H1 (cell line): ENCODE data around the gene FARS2. TPM values are rescaled to one million over a fixed set of nuclear protein-coding genes. Genes with fewer than 3 reads are reported as not detected.

Source experiments
- CTCF ChIA-PET: fragments of 300-600 bp; sonication (Branson Sonifier 250); formaldehyde crosslinking; loops from one replicate; lab custom pipeline; 2021; ENCODE audit not compliant: partially characterized antibody; lab: Charles Lee
- POLR2A ChIA-PET: fragments of 300-600 bp; sonication (Branson Sonifier 250); formaldehyde crosslinking; loops from one replicate; lab custom pipeline; 2021; ENCODE audit warnings: inconsistent platforms; ENCODE audit not compliant: partially characterized antibody; lab: Charles Lee
- DNase-seq, 2 experiments: peaks; one replicate each; pipeline versions ENCODE4 v3.0.0 to v3.0.0-alpha.2; 2010 to 2022; ENCODE audit warnings: low spot score in 2 of 2, low read depth in 1 of 2, mixed read lengths in 1 of 2
- FAIRE-seq: peaks from 2 replicates; lab custom pipeline; 2011; peaks lifted over from hg19 to GRCh38; lab: Jason Lieb, UNC
- H2AFZ ChIP-seq: 2 replicates; pipeline ENCODE4 v1.8.1; 2012; ENCODE audit warnings: low read length, inconsistent platforms
- H2AK5ac ChIP-seq: 2 replicates; pipeline ENCODE4 v1.6.1; 2013; ENCODE audit warnings: low read depth, low read length
- H2BK120ac ChIP-seq: replicated peaks from 2 replicates; pipeline ENCODE3; 2013; ENCODE audit warnings: low read depth, low read length, inconsistent platforms
- H2BK12ac ChIP-seq: 2 replicates; pipeline ENCODE4 v1.6.1; 2013; ENCODE audit warnings: low read depth, low read length
- H2BK15ac ChIP-seq: 2 replicates; pipeline ENCODE4 v1.6.1; 2013; ENCODE audit warnings: low read length
- H2BK20ac ChIP-seq: 2 replicates; pipeline ENCODE4 v1.6.1; 2013; ENCODE audit warnings: low read length
- H2BK5ac ChIP-seq: 2 replicates; pipeline ENCODE4 v1.6.1; 2013; ENCODE audit warnings: low read depth, low read length
- H3K14ac ChIP-seq: 2 replicates; pipeline ENCODE4 v1.6.1; 2013; ENCODE audit warnings: inconsistent platforms; ENCODE audit not compliant: insufficient read length
- H3K18ac ChIP-seq: 2 replicates; pipeline ENCODE4 v1.6.1; 2013; ENCODE audit warnings: low read length; ENCODE audit errors: extremely low read depth
- H3K23ac ChIP-seq: 2 replicates; pipeline ENCODE4 v1.6.1; 2013; ENCODE audit warnings: inconsistent platforms; ENCODE audit not compliant: insufficient read length
- H3K23me2 ChIP-seq: 2 replicates; pipeline ENCODE4 v1.6.1; 2013; ENCODE audit warnings: low read depth, low read length
- H3K27ac ChIP-seq: 2 replicates; pipeline ENCODE4 v1.6.1; 2011; ENCODE audit warnings: low read depth, low read length, inconsistent platforms
- H3K27me3 ChIP-seq, 4 experiments: replicated peaks in 1 of 4; 1 replicate in 1 of 4; 2 replicates in 3 of 4; pipeline versions ENCODE4 v1.6.1 to v1.8.1; 2011 to 2013; ENCODE audit warnings: low read length in 3 of 4, mild to moderate bottlenecking in 3 of 4, inconsistent platforms in 2 of 4, mixed read lengths in 2 of 4, moderate library complexity in 1 of 4; ENCODE audit not compliant: control insufficient read depth in 3 of 4, insufficient read depth in 3 of 4; ENCODE audit errors: extremely low read depth in 1 of 4
- H3K36me3 ChIP-seq, 4 experiments: 2 replicates each; pipeline versions ENCODE4 v1.6.1 to v1.8.1; 2011 to 2013; ENCODE audit warnings: mild to moderate bottlenecking in 4 of 4, low read length in 3 of 4, moderate library complexity in 2 of 4, control low read depth in 1 of 4, inconsistent platforms in 1 of 4; ENCODE audit not compliant: insufficient read depth in 4 of 4, control insufficient read depth in 2 of 4
- H3K4ac ChIP-seq: replicated peaks from 2 replicates; pipeline ENCODE3; 2013; ENCODE audit warnings: low read length, low read depth, mixed read lengths, inconsistent platforms; ENCODE audit not compliant: insufficient read length
- H3K4me1 ChIP-seq, 4 experiments: replicated peaks in 1 of 4; 1 replicate in 1 of 4; 2 replicates in 3 of 4; pipeline versions ENCODE4 v1.6.1 to v1.8.1; 2011 to 2013; ENCODE audit warnings: low read length in 3 of 4, inconsistent platforms in 2 of 4, mixed read lengths in 1 of 4; ENCODE audit not compliant: insufficient read depth in 4 of 4, control insufficient read depth in 3 of 4
- H3K4me2 ChIP-seq, 2 experiments: 2 replicates each; pipeline versions ENCODE4 v1.6.1 to v1.8.1; 2011 to 2013; ENCODE audit warnings: low read depth in 2 of 2, low read length in 2 of 2, control low read depth in 1 of 2, inconsistent platforms in 1 of 2, mild to moderate bottlenecking in 1 of 2; ENCODE audit not compliant: insufficient read depth in 1 of 2
- H3K4me3 ChIP-seq, 4 experiments: fragments of 200-600, 300-600 bp in 1 of 4; sonication (generic), shearing (Covaris generic), sonication (Bioruptor Twin) in 1 of 4; 2 replicates each; pipeline versions ENCODE4 v1.5.1 to v1.8.1; 2011 to 2016; ENCODE audit warnings: low read length in 4 of 4, low read depth in 3 of 4, control low read depth in 2 of 4, inconsistent platforms in 2 of 4, mild to moderate bottlenecking in 2 of 4, mixed read lengths in 1 of 4, moderate library complexity in 1 of 4; ENCODE audit not compliant: insufficient read depth in 2 of 4; ENCODE audit errors: extremely low read depth in 1 of 4
- H3K56ac ChIP-seq: replicated peaks from 2 replicates; pipeline ENCODE3; 2013; ENCODE audit warnings: low read depth, mild to moderate bottlenecking, mixed read lengths, low read length, inconsistent platforms; ENCODE audit not compliant: insufficient read length
- H3K79me1 ChIP-seq: 2 replicates; pipeline ENCODE4 v1.6.1; 2013; ENCODE audit warnings: low read depth, low read length, control low read depth
- H3K79me2 ChIP-seq, 2 experiments: 2 replicates each; pipeline versions ENCODE4 v1.6.1 to v1.8.1; 2012 to 2013; ENCODE audit warnings: low read length in 2 of 2, mild to moderate bottlenecking in 2 of 2, inconsistent platforms in 1 of 2; ENCODE audit not compliant: insufficient read depth in 2 of 2, control insufficient read depth in 1 of 2
- H3K9ac ChIP-seq, 4 experiments: replicated peaks in 1 of 4; 1 replicate in 1 of 4; 2 replicates in 3 of 4; pipeline versions ENCODE4 v1.6.1 to v1.8.1; 2011 to 2013; ENCODE audit warnings: low read depth in 3 of 4, low read length in 3 of 4, control low read depth in 2 of 4, mild to moderate bottlenecking in 2 of 4, moderate library complexity in 2 of 4, inconsistent platforms in 1 of 4; ENCODE audit errors: extremely low read depth in 1 of 4
- H3K9me3 ChIP-seq, 2 experiments: 2 replicates each; pipeline versions ENCODE4 v1.6.1 to v1.8.1; 2012 to 2013; ENCODE audit warnings: mild to moderate bottlenecking in 2 of 2, moderate library complexity in 2 of 2, control low read depth in 1 of 2, inconsistent platforms in 1 of 2, low read depth in 1 of 2, low read length in 1 of 2, mixed read lengths in 1 of 2; ENCODE audit not compliant: insufficient read depth in 2 of 2
- H4K20me1 ChIP-seq, 2 experiments: replicated peaks in 1 of 2; 2 replicates each; pipeline versions ENCODE3 to v1.8.1; 2011 to 2013; ENCODE audit warnings: inconsistent platforms in 2 of 2, low read length in 2 of 2, mild to moderate bottlenecking in 1 of 2; ENCODE audit not compliant: insufficient read depth in 2 of 2, control insufficient read depth in 1 of 2
- H4K5ac ChIP-seq: 2 replicates; pipeline ENCODE4 v1.6.1; 2013; ENCODE audit warnings: low read length, low read depth, mixed read lengths, inconsistent platforms; ENCODE audit not compliant: insufficient read length
- H4K8ac ChIP-seq: 2 replicates; pipeline ENCODE4 v1.8.0; 2013; ENCODE audit warnings: mild to moderate bottlenecking, moderate library complexity, low read length, inconsistent platforms; ENCODE audit not compliant: insufficient read depth; ENCODE audit errors: extremely low read depth
- H4K91ac ChIP-seq: replicated peaks from 2 replicates; pipeline ENCODE3; 2013; ENCODE audit warnings: low read length, mixed read lengths, inconsistent platforms; ENCODE audit not compliant: insufficient read length
- BCL11A ChIP-seq, 2 experiments: IDR thresholded peaks; one replicate each; pipeline ENCODE4 v1.6.1; 2011; ENCODE audit warnings: low read depth in 2 of 2, low read length in 2 of 2, mild to moderate bottlenecking in 2 of 2
- CHD1 ChIP-seq: IDR thresholded peaks from 2 replicates; pipeline ENCODE4 v1.6.1; 2012; ENCODE audit warnings: low read depth, low read length, improper control_type of control experiment
- CREB1 ChIP-seq: IDR thresholded peaks from 2 replicates; pipeline ENCODE4 v1.6.1; 2012; ENCODE audit warnings: inconsistent platforms
- RXRA ChIP-seq: IDR thresholded peaks from 2 replicates; pipeline ENCODE4 v1.6.1; 2011; ENCODE audit warnings: low read depth, mild to moderate bottlenecking, low read length, moderate library complexity; ENCODE audit not compliant: insufficient read depth
- WGBS, 2 experiments: shearing (Covaris generic) in 1 of 2; methylation state at CpG; one replicate each; pipeline versions ENCODE4 v1.1.6 to v1.1.7; 2013 to 2015; ENCODE audit warnings: low lambda C conversion rate in 2 of 2, mixed read lengths in 2 of 2, inconsistent platforms in 1 of 2, low coverage in 1 of 2, missing lambda C conversion rate in 1 of 2; ENCODE audit not compliant: insufficient replicate concordance in 2 of 2, insufficient coverage in 1 of 2, insufficient read length in 1 of 2; ENCODE audit errors: extremely low coverage in 1 of 2, missing lambda C conversion rate in 1 of 2; 5-methylcytosine and 5-hydroxymethylcytosine counted together
- polyA plus RNA-seq, 7 experiments: library from polyadenylated mRNA; depleted of rRNA in 3 of 7; stranded (reverse) in 5 of 7; unstranded in 2 of 7; fragments of >200 nt in 5 of 7; fragments of 200-250 nt in 2 of 7; gene quantifications; 1 replicate in 5 of 7; 2 replicates in 1 of 7; 4 replicates in 1 of 7; pipeline versions ENCODE4 v1.2.1 to v1.2.3, GENCODE V29; 2011 to 2013; ENCODE audit warnings: missing spikeins in 2 of 7, mixed read lengths in 2 of 7
- total RNA-seq: library from RNA; stranded (reverse); fragmentation: NEBNext Ultra II Directional; extraction: Animal tissue kit (Norgen Biotek cat#: 25700); gene quantifications from 2 replicates; pipeline ENCODE4 v1.2.1, GENCODE V29; 2021

The FARS2 gene
- total and polyA plus RNA-seq, 2 of the 8 experiments (the other 6 are each of a cell fraction or from before 2014, with no cell fraction given), result 11.7 to 14.4 TPM

- no peak overlapping the region for H2BK12ac ChIP-seq
- no peaks in the 10 kb centered on the region for H3K23me2 ChIP-seq
- H3K36me3 ChIP-seq, result no peaks in the 10 kb centered on the region
- peaks cover 4% of the 10 kb centered on the region; the same call in 1 of the 2 replicates for H3K79me1 ChIP-seq
- no peak overlapping the region for H3K4me3 ChIP-seq
- H2BK15ac ChIP-seq, result no peak overlapping the region
- H4K8ac ChIP-seq, result no peak overlapping the region
- POLR2A ChIA-PET, result no interaction called here
- FAIRE-seq, result no peak
- H3K23ac ChIP-seq, result no peak overlapping the region
- no peak overlapping the region for H2AK5ac ChIP-seq
- WGBS, 2 experiments, result 95% methylated on average over 5 of the region's 5 CpGs; no CpG with 5 or more reads in 1 of the 2 experiments
- no peaks in the 10 kb centered on the region; a peak in 1 of 4 replicates for H3K79me2 ChIP-seq
- H3K14ac ChIP-seq, result no peak overlapping the region
- DNase-seq, result no peak
- H2BK120ac ChIP-seq, result no peak overlapping the region
- no peak overlapping the region for H2BK5ac ChIP-seq
- H4K5ac ChIP-seq, result no peak overlapping the region
- TF ChIP-seq CHD1, result no peak
- no peak for TF ChIP-seq BCL11A (IDR thresholded peaks at IDR 0.05; ENCODE audit: low read depth in 2 of 2, low read length in 2 of 2)
- no peak for TF ChIP-seq CREB1
- TF ChIP-seq RXRA, result no peak
- TF ChIP-seq, all 59 proteins: peak for 0
- no peak overlapping the region for H4K91ac ChIP-seq
- H3K27me3 ChIP-seq, result no peaks in the 10 kb centered on the region
- H3K27ac ChIP-seq, result no peak overlapping the region
- H3K9ac ChIP-seq, result no peak overlapping the region
- no peak overlapping the region for H3K18ac ChIP-seq
- CTCF ChIA-PET, result interaction anchor here (1.3 to 1.6 kb wide), 2 partner anchors 18 to 31 kb away, joined by 4 to 5 read pairs; no protein-coding TSS in a partner anchor
- no peak overlapping the region for H3K4ac ChIP-seq
- H3K9me3 ChIP-seq, result no peaks in the 10 kb centered on the region
- H2AFZ ChIP-seq, result no peak overlapping the region
- H3K4me2 ChIP-seq, result no peak overlapping the region
- no peak overlapping the region for H3K56ac ChIP-seq
- H2BK20ac ChIP-seq, result no peak overlapping the region
- H3K4me1 ChIP-seq, result peaks cover 0 to 6% (median 5%) of the 10 kb centered on the region in 4 experiments; a peak in 6 of 7 replicates
- no peaks in the 10 kb centered on the region for H4K20me1 ChIP-seq
Observed at GRCh38 chr6:5453546-5453945, 192.2 kb downstream of the FARS2 start.
